ENCODE data around the gene GPR135.

GPR135 gene

GRCh38 chr14:59415836-59416602 lies 49.2 kb downstream of the GPR135 start:
- H3K4me3 ChIP-seq (replicated peaks; ENCODE audit: low read depth, low read length), result no peak overlapping the region
- no peak for DNase-seq (ENCODE audit: extremely low read depth, low read depth)
- no peak for TF ChIP-seq CTCF (IDR thresholded peaks at IDR 0.05; ENCODE audit: low read depth, low read length, missing control alignments)

Data from HFF-Myc (cell line).